ENCODE data around the gene LHFPL2. TPM values are rescaled to one million over a fixed set of nuclear protein-coding genes. Genes with fewer than 3 reads are reported as not detected.

Gene LHFPL2
- total RNA-seq, 1 donor from 2014 or later = 40.6 TPM

GRCh38 chr5:78634229-78634628 lies 14.3 kb downstream of the LHFPL2 start:
- H3K27me3 ChIP-seq (ENCODE audit: low read depth) = no peaks in the 10 kb centered on the region
- ATAC-seq (no peak), DNase-seq (no peak)
- intact Hi-C loops (cut with DNase I) = no loop called here
- no peak overlapping the region for H3K27ac ChIP-seq
- peaks cover 10% of the 10 kb centered on the region for H3K36me3 ChIP-seq
- H3K9me3 ChIP-seq = no peaks in the 10 kb centered on the region
- no peak overlapping the region for H3K4me3 ChIP-seq
- H3K4me1 ChIP-seq = peaks cover 11% of the 10 kb centered on the region
- no peak for TF ChIP-seq CTCF (IDR thresholded peaks at IDR 0.05)

- DNase-seq = no peak
- intact Hi-C loops (cut with DNase I) = no loop called here
- TF ChIP-seq CTCF (IDR thresholded peaks at IDR 0.05) = no peak
Measured at GRCh38 chr5:78633700-78634099, 14.9 kb downstream of the LHFPL2 start.

GRCh38 chr5:78632467-78632866 lies 16.1 kb downstream of the LHFPL2 start:
- Histone ChIP-seq H3K27me3 (ENCODE audit: low read depth) (no peaks in the 10 kb centered on the region), H3K27ac (no peak overlapping the region), H3K9me3 (no peaks in the 10 kb centered on the region), H3K4me3 (no peak overlapping the region), H3K36me3 (peaks cover 10% of the 10 kb centered on the region), H3K4me1 (peaks cover 2% of the 10 kb centered on the region)
- no peak for TF ChIP-seq CTCF (IDR thresholded peaks at IDR 0.05)
- DNase-seq (no peak), ATAC-seq (no peak)
- intact Hi-C loops (cut with DNase I) = no loop called here

More at GRCh38 chr5:78633700-78634099, 14.9 kb downstream of the LHFPL2 start:
- H3K27me3 ChIP-seq (ENCODE audit: low read depth) = no peaks in the 10 kb centered on the region
- no peaks in the 10 kb centered on the region for H3K9me3 ChIP-seq
- peaks cover 10% of the 10 kb centered on the region for H3K36me3 ChIP-seq
- no peak overlapping the region for H3K27ac ChIP-seq
- ATAC-seq = no peak
- H3K4me1 ChIP-seq = peaks cover 11% of the 10 kb centered on the region
- no peak overlapping the region for H3K4me3 ChIP-seq

GRCh38 chr5:78631931-78632330 lies 16.6 kb downstream of the LHFPL2 start:
- Histone ChIP-seq H3K9me3 (no peaks in the 10 kb centered on the region), H3K27me3 (ENCODE audit: low read depth) (no peaks in the 10 kb centered on the region), H3K36me3 (peaks cover 10% of the 10 kb centered on the region), H3K27ac (no peak overlapping the region), H3K4me1 (no peaks in the 10 kb centered on the region), H3K4me3 (no peak overlapping the region)
- intact Hi-C loops (cut with DNase I) = no loop called here
- DNase-seq (no peak), ATAC-seq (no peak)
- no peak for TF ChIP-seq CTCF (IDR thresholded peaks at IDR 0.05)

- H3K36me3 ChIP-seq = peaks cover 10% of the 10 kb centered on the region
- intact Hi-C loops (cut with DNase I) = no loop called here
- no peaks in the 10 kb centered on the region for H3K27me3 ChIP-seq (ENCODE audit: low read depth)
- no peaks in the 10 kb centered on the region for H3K9me3 ChIP-seq
- H3K4me1 ChIP-seq = no peaks in the 10 kb centered on the region
- ATAC-seq (no peak), DNase-seq (no peak)
- H3K27ac ChIP-seq = no peak overlapping the region
- no peak overlapping the region for H3K4me3 ChIP-seq
- TF ChIP-seq CTCF (IDR thresholded peaks at IDR 0.05) = no peak
Measured at GRCh38 chr5:78630047-78630446, 18.5 kb downstream of the LHFPL2 start.

GRCh38 chr5:78629624-78630023 lies 18.9 kb downstream of the LHFPL2 start:
- no peaks in the 10 kb centered on the region for H3K4me1 ChIP-seq
- no peak overlapping the region for H3K27ac ChIP-seq
- no peaks in the 10 kb centered on the region for H3K27me3 ChIP-seq (ENCODE audit: low read depth)
- DNase-seq = no peak
- intact Hi-C loops (cut with DNase I) = no loop called here
- H3K4me3 ChIP-seq = no peak overlapping the region
- H3K36me3 ChIP-seq = peaks cover 10% of the 10 kb centered on the region
- no peak for TF ChIP-seq CTCF (IDR thresholded peaks at IDR 0.05)
- H3K9me3 ChIP-seq = no peaks in the 10 kb centered on the region
- ATAC-seq = no peak
